ENCODE results near the gene RCOR2.
"Not testable (repeated sequence)": the region's sequence is repeated elsewhere in the genome, so short reads cannot be mapped to it uniquely, and the experiment has no call there.

RCOR2 gene

GRCh38 chr11:63916837-63917691, at the start of gene RCOR2:
TSS of gene RCOR2 (minus strand) at chr11:63917164. CDS start at chr11:63916456, 708 bp downstream.
- peak; percentile 94 for DNase-seq (ENCODE audit: low spot score)

- DNase-seq (ENCODE audit: low spot score), result no peak
Measured at GRCh38 chr11:63966444-63966843, 49.5 kb upstream of the RCOR2 start.

GRCh38 chr11:63963895-63964294, 46.9 kb upstream of the RCOR2 start:
- not testable (repeated sequence) for DNase-seq (ENCODE audit: low spot score)

GRCh38 chr11:63961608-63962412, 44.8 kb upstream of the RCOR2 start:
- DNase-seq (ENCODE audit: low spot score), result peak; percentile 87

GRCh38 chr11:63958008-63958407, 41.0 kb upstream of the RCOR2 start:
- no peak for DNase-seq (ENCODE audit: low spot score)

- no peak for DNase-seq (ENCODE audit: low spot score)
Measured at GRCh38 chr11:63952570-63952969, 35.6 kb upstream of the RCOR2 start.

GRCh38 chr11:63951779-63952536, 35.0 kb upstream of the RCOR2 start:
- DNase-seq (ENCODE audit: low spot score), result no peak

GRCh38 chr11:63945477-63946163, 28.7 kb upstream of the RCOR2 start:
- peak; percentile 77 for DNase-seq (ENCODE audit: low spot score)

GRCh38 chr11:63944987-63945386, 28.0 kb upstream of the RCOR2 start:
- no peak for DNase-seq (ENCODE audit: low spot score)

- DNase-seq (ENCODE audit: low spot score), result no peak
Measured at GRCh38 chr11:63942803-63943202, 25.8 kb upstream of the RCOR2 start.

- no peak for DNase-seq (ENCODE audit: low spot score)
Measured at GRCh38 chr11:63941901-63942300, 24.9 kb upstream of the RCOR2 start.

- no peak for DNase-seq (ENCODE audit: low spot score)
Measured at GRCh38 chr11:63940786-63941185, 23.8 kb upstream of the RCOR2 start.

- no peak for DNase-seq (ENCODE audit: low spot score)
Measured at GRCh38 chr11:63939397-63939891, 22.5 kb upstream of the RCOR2 start.

GRCh38 chr11:63938479-63939396, 21.8 kb upstream of the RCOR2 start, which contains the start of gene NAA40:
TSS of gene NAA40 (plus strand) at chr11:63939002. CDS start at chr11:63939097, 95 bp downstream.
- DNase-seq (ENCODE audit: low spot score), result peak; percentile 93

- no peak for DNase-seq (ENCODE audit: low spot score)
Measured at GRCh38 chr11:63937713-63938478, 20.9 kb upstream of the RCOR2 start.

GRCh38 chr11:63933459-63933858, 16.5 kb upstream of the RCOR2 start:
- DNase-seq (ENCODE audit: low spot score), result no peak

- DNase-seq (ENCODE audit: low spot score), result no peak
Measured at GRCh38 chr11:63931876-63932275, 14.9 kb upstream of the RCOR2 start.

- no peak for DNase-seq (ENCODE audit: low spot score)
Measured at GRCh38 chr11:63931045-63931444, 14.1 kb upstream of the RCOR2 start.

GRCh38 chr11:63929616-63930015, 12.7 kb upstream of the RCOR2 start:
- no peak for DNase-seq (ENCODE audit: low spot score)

Measured in left forelimb (tissue), 1 donor.